ENCODE measurements around the gene CREB3L2.
"Not testable (repeated sequence)": the region's sequence is repeated elsewhere in the genome, so short reads cannot be mapped to it uniquely, and the experiment has no call there.

GRCh38 chr7:138040063-138040462 lies 38.2 kb upstream of the CREB3L2 start:
- not testable (repeated sequence) for TF ChIP-seq CTCF, POLR2A (IDR thresholded peaks at IDR 0.05)

Measured in lower leg skin (tissue), 3 donors.